ENCODE results near the gene DPY30. TPM values are rescaled to one million over a fixed set of nuclear protein-coding genes. Genes with fewer than 3 reads are reported as not detected.
"Not testable (repeated sequence)": the region's sequence is repeated elsewhere in the genome, so short reads cannot be mapped to it uniquely, and the experiment has no call there.

DPY30 gene
- total RNA-seq, 1 donor from 2014 or later = 69.3 TPM

- FAIRE-seq = not testable (repeated sequence)
- DNase-seq (ENCODE audit: low spot score in 2 of 2) = peak; percentile 28 to 55
Measured at GRCh38 chr2:32010280-32010669, 29.3 kb downstream of the DPY30 start.

DNA sequence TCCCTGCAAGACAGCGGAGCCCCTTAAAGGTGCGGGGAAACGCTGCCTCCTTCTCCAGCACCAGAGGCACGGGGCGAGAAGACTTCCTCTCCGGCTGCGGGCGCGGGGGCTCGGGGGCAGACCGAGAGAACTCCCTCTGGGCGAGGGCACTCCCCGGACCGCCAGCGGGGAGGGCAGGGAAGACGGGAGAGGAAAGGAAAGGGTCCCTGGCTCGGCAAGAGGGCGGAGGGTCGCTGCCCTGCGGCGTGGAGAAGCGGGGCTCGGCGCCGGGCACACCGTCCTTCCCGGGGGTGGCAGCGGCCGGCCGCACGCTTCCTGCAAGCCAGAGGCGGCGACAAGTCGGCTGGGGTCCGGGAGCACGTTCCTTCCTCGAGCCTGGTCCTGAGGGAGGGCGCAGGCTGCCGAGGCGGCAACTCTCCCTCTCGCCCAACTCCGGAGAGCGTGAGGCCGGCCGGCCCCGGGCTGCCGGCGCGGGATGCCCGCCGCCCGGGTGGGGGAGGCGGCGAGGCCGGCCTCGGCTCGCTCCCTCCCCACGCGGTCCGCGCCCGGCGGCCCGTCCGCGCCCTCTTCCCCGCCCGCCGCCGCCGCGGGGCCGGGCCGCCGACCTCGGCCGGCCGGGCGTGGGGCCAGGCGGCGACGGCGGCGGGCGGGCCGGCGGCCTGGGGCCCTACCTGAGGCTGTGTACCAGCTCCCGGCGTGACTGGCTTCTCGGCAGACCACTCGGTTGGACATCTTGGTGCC lies 29.9 kb downstream of the DPY30 start:
- FAIRE-seq = no peak
- DNase-seq (ENCODE audit: low spot score in 2 of 2) = peak; percentile 36 to 60

DNA sequence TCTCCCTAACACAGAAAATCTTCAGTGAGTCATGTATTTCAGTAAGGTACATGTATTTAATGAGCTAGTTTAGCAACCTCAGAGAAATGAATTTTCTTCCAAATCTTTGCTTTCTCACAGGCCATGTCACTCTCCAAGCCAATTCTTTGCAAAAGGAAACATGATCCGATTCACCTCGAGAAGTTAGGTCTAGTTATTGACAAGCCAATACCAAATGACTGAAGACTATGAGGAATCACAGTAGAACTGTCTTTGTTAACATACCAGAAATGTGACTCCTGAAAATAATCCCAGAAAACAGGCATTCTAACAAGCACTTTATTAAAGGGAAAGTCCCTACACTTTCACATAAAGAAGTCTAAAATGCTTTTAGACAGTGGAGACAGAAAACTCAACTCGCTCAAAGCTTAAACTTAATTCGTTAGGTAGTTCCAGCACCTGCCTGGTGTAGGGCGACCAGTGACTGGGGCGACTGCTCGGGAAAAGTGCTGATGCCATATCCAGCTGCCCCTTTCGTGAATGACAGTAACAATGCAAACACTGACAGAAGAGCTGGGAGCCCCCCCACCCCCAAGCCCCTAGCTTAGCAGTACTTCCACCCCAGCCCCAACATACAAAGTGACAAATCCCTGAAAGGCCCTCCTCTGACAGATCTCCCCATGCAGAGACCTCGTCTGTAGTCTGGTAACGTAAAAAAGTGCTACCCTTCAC lies 30.6 kb downstream of the DPY30 start:
- FAIRE-seq (no peak), DNase-seq (ENCODE audit: low spot score in 2 of 2) (peak in 1 of 2 donors; percentile 19)

DNA sequence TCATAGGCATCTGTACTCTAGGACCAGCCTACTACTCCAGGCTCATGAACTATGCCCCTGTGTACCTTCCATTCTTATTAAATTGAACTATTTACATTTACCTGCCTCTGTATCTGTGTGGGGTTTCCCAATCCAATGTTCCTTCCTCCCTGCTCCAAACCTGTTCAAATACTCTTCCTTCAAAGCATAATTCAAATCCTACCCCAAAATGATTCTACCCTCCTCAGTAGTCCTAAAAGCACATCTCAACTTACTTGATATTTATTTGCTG lies 32.5 kb downstream of the DPY30 start:
- FAIRE-seq (no peak), DNase-seq (ENCODE audit: low spot score in 2 of 2) (no peak)

DNA sequence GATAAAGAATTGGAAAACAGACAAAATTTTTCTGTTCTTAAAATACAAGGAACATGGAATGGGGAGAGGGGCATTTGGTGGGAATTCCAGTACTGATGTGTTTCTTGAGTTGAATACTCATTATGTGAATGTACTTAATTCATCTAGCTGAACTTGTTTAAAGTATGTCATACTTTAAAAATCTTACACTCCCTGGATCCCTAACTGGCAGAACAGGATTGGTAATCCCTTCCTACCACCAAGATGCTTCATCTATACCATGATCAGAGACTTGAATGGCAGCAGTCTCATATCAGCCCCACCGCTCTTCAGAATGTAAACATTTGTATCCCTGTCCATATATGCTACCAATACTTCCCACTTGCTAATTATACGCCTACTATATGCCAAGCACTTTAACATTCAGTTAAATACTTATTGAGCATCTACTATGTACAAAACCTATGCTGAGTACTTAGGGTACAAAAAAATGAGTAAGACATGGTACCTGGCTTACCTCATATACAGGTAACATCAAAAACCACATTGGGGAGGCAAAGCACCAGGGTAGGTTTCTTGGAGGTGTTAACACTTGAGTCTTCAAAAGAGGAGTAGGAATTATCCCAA lies 34.1 kb downstream of the DPY30 start:
- no peak for FAIRE-seq
- DNase-seq (ENCODE audit: low spot score in 2 of 2) = no peak

GRCh38 chr2:32003791-32004190 lies 35.8 kb downstream of the DPY30 start:
- DNase-seq (ENCODE audit: low spot score in 2 of 2) (no peak), FAIRE-seq (no peak)

- DNase-seq (ENCODE audit: low spot score in 2 of 2) (no peak), FAIRE-seq (no peak)
Measured at GRCh38 chr2:32002406-32002805, 37.2 kb downstream of the DPY30 start.

DNA sequence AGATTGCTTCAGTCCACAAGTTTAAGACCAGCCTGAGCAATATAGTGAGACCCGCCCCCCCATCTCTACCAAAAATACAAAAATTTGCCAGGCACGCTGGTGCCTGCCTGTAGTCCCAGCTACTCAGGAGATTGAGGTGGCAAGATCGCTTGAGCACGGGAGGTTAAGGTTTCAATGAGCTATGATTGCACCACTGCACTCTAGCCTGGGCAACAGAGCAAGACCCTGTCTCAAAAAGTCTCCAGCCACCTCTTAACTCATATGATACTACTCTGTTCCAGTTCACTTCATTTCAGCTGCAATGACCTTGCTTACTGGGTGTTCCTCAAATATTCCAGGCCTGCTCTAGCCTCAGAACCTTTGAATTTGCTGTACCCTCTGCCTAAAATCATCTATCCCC lies 40.2 kb downstream of the DPY30 start:
- no peak for DNase-seq (ENCODE audit: low spot score in 2 of 2)
- FAIRE-seq = no peak

DNA sequence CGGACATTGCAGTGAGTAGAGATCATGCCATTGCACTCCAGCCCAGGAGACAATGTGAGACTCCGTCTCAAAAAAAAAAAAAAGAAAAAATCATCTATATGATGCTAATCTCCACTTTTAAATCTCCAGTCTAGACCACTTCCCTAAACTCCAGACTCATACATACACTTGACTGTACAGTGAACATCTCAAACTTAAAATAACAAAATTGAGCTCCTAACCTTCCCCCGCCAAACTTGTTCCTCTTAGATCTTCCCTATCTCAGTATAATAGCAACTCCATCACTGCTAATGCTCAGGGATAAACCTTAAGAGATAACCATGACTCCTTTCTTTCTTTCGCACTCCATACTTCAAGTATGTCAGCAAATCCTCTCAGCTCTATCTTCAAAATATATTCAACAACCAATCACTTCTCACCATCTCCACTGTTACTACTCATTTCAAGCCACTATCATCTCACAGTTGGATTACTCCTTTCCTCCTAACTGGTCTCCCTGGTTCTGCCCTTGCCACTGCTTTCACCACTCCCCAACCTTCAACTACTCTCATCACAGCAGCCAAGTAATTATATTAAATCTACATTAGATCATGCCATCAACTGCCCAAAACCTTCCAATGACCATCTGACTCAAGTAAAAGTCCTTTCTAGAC lies 40.7 kb downstream of the DPY30 start:
- no peak for FAIRE-seq
- DNase-seq (ENCODE audit: low spot score in 2 of 2) = no peak

- DNase-seq (ENCODE audit: low spot score in 2 of 2) (no peak), FAIRE-seq (no peak)
Measured at GRCh38 chr2:31997653-31998052, 42.0 kb downstream of the DPY30 start.

DNA sequence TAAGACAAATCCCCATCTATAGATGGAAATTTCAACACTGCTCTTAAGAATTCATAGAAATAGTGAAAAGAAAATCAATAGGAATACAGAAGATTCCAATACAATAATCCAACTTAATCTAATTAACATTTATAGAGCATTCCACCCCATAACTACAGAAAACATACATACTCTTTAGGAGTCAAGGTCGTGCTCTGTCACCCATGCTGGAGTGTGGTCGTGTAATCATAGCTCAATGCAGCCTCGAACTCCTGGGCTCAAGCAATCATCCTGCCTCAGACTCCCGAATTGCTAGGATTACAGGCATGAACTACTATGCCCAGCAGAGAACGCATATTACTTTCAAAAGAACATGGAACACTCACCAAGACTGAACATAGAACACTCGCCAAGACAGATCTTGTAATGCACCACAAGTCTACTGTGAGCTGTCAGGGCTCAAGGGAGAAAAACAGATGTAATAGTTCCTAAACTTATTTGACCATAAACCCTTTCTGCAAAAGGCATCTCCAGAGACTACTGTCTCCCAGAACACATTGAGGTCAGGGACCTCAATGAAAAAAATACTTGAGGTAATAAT lies 42.9 kb downstream of the DPY30 start:
- DNase-seq (ENCODE audit: low spot score in 2 of 2) = no peak
- no peak for FAIRE-seq

DNA sequence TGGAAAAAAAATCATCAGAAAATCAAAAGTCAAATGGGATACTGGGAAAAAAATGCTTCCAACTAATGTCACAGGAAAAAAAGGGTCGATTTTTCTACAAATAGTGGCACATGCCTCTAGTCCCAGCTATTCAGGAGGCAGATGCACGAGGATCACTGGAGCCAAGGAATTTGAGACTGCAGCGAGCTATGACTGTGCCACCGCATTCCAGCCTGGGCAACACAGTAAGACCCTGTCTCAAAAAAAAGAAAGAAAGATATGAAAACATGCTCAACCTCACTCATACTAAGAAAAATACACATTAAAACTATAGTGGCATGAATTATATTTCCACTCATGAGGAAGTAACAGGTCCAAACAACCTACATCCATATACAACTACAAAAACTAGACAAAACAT lies 46.7 kb downstream of the DPY30 start:
- FAIRE-seq = no peak

DNA sequence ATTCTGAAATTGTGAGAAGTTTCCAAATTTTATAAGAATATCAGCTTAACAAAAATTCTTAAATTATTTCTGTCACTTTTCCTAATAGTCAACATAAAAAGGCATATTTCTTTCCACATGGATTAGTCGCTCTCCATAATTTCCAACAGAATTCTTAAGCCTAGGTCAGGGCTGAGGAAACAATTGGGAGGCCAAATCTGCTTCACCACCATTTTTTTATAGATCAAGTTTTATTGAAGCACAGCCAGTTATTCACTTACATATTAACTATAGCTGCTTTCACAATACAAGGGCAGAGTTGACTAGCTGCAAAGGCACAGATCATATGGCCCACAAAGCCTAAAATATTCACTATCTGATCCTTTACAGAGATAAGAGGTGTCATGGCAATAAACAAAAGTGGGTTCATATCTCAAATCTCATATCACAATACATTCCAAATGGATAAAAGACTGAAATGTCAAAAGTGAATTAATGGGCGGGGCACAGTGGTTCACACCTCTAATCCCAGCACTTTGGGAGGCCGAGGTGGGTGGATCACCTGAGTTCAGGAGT lies 47.5 kb downstream of the DPY30 start:
- FAIRE-seq = no peak
- no peak for DNase-seq (ENCODE audit: low spot score in 2 of 2)

More for the DNA sequence above, 46.7 kb downstream of the DPY30 start:
- no peak for DNase-seq (ENCODE audit: low spot score in 2 of 2)

- DNase-seq (ENCODE audit: low spot score in 2 of 2) (no peak), FAIRE-seq (no peak)
Measured at GRCh38 chr2:31989946-31990345, 49.7 kb downstream of the DPY30 start.

GRCh38 chr2:31987454-31988220 lies 52.0 kb downstream of the DPY30 start:
- DNase-seq (ENCODE audit: low spot score in 2 of 2) (no peak), FAIRE-seq (no peak)

GRCh38 chr2:31986906-31987305 lies 52.7 kb downstream of the DPY30 start:
- DNase-seq (ENCODE audit: low spot score in 2 of 2) (no peak), FAIRE-seq (no peak)

DNA sequence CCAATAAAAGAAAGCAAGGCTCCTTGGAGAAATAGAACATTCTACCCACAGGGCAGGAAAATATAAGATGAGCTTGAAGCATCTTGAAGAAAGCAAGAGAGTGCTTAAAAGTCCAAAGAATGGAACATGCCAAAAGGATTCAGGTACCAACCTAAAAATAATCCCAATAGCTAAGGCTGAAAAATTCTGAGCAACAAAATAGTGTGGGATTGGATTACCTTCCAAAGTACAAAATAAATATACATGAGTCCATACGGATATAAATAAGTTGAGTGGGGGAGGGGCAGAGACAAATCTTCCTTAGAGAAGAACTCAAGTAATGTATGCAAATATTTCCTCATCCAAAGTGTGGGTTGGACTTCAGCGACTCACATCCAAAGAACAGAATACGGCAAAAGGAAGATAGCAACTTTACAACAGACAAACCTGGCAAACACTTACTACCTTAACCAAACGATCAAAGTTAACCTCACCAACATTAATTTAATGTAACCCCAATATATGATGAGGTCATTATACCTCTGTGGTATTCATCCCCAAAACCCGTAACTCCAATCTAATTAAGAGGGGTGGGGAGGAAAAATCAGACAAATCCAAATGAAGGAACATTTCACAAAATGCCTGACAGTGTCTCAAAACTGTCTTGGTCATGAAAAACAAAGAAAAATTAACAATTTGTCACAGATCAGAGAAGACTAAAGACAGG lies 55.7 kb downstream of the DPY30 start:
- FAIRE-seq (no peak), DNase-seq (ENCODE audit: low spot score in 2 of 2) (no peak)

- FAIRE-seq = no peak
Measured at GRCh38 chr2:31980674-31981356, 58.8 kb downstream of the DPY30 start.

DNA sequence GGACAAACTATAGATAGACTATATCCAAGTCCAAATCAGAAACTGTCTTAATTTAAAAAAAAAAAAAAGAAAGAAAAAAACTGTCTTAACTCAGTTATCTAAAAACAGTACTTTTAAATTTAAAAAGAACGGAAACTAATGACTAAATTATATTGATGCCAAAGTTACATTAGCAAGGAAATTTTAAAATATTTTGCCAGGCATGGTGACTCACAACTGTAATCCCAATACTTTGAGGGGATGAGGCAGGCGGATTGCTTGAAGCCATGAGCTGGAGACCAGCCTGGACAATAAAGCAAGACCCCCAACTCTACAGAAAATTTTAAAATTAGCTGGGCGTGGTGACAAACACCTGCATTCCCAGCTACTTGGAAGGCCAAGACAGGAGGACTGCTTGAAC lies 59.6 kb downstream of the DPY30 start:
- FAIRE-seq = peak; percentile 6

More at GRCh38 chr2:31980674-31981356, 58.8 kb downstream of the DPY30 start:
- peak in 1 of 2 donors; percentile 20 for DNase-seq (ENCODE audit: low spot score in 2 of 2)

More for the DNA sequence above, 59.6 kb downstream of the DPY30 start:
- no peak for DNase-seq (ENCODE audit: low spot score in 2 of 2)
